Thoracic aorta (tissue), 2 donors: ENCODE measurements around the gene ZNF597. TPM values are rescaled to one million over a fixed set of nuclear protein-coding genes. Genes with fewer than 3 reads are reported as not detected.

Experiments used
- ATAC-seq: fragments of 150-250 bp; one replicate; pipeline ENCODE4 v1.8.0; 2017; ENCODE audit warnings: low read depth; ENCODE audit not compliant: insufficient number of reproducible peaks, low FRiP score
- DNase-seq: peaks from one replicate; pipeline ENCODE4 v3.0.0-alpha.2; 2020; ENCODE audit warnings: low spot score
- H3K27ac ChIP-seq, 2 donors: fragments of 200-600 bp; sonication (generic); 1 replicate in 1 of 2; 2 replicates in 1 of 2; pipeline ENCODE4 v1.5.1; 2016; ENCODE audit warnings: mild to moderate bottlenecking in 2 of 2, moderate library complexity in 2 of 2
- H3K27me3 ChIP-seq: fragments of 200-600 bp; sonication (generic); replicated peaks from 2 replicates; pipeline ENCODE4 v1.6.0; 2016; ENCODE audit warnings: mild to moderate bottlenecking; ENCODE audit not compliant: insufficient read depth
- H3K36me3 ChIP-seq: fragments of 200-600 bp; sonication (generic); one replicate; pipeline ENCODE4 v1.5.1; 2016
- H3K4me1 ChIP-seq, 2 donors: fragments of 200-600 bp; sonication (generic); 1 replicate in 1 of 2; 2 replicates in 1 of 2; pipeline versions ENCODE4 v1.5.1 to v1.6.0; 2016; ENCODE audit warnings: low read depth in 2 of 2, mild to moderate bottlenecking in 1 of 2; ENCODE audit not compliant: control insufficient read depth in 1 of 2
- H3K4me3 ChIP-seq: fragments of 200-600 bp; sonication (generic); 2 replicates; pipeline ENCODE4 v1.5.1; 2016; ENCODE audit warnings: mild to moderate bottlenecking
- H3K9me3 ChIP-seq: fragments of 200-600 bp; sonication (generic); 2 replicates; pipeline ENCODE4 v1.5.1; 2016
- CTCF ChIP-seq: fragments of 200-600 bp; sonication (generic); IDR thresholded peaks from one replicate; pipeline ENCODE4 v1.5.1; 2019; ENCODE audit warnings: antibody characterized with exemption
- total RNA-seq, 2 donors: library from RNA; depleted of rRNA; stranded (reverse); fragments of >200 nt; gene quantifications; one replicate each; pipeline versions ENCODE4 v1.1.0 to v1.2.3, GENCODE V29; 2016

Gene ZNF597
- 1 to 10 TPM; 2.3 to 6.2 TPM for total RNA-seq

GRCh38 chr16:3443108-3444031 lies at the start of gene ZNF597, which contains the start of gene NAA60:
Gene ZNF597, minus strand, starts transcription at chr16:3443504. Its CDS starts 351 bp downstream, at chr16:3443153.
Gene NAA60, plus strand, starts transcription at chr16:3443680. Its CDS starts 32,548 bp downstream, at chr16:3476228.
- Histone ChIP-seq H3K27me3 (no peaks in the 10 kb centered on the region), H3K4me1 (peaks cover 0 to 8% of the 10 kb centered on the region in 2 donors), H3K9me3 (peaks cover 6% of the 10 kb centered on the region), H3K4me3 (peak within 1 kb of the TSS; percentile 80), H3K36me3 (peaks cover 6% of the 10 kb centered on the region), H3K27ac (peak within 1 kb of the TSS; percentile 66 to 87)
- no peak for TF ChIP-seq CTCF
- DNase-seq (peak; percentile 45), ATAC-seq (peak; percentile 82)

GRCh38 chr16:3492356-3492755 lies 49.1 kb upstream of the ZNF597 start:
- no peak overlapping the region for H3K4me3 ChIP-seq
- no peaks in the 10 kb centered on the region for H3K27me3 ChIP-seq
- no peaks in the 10 kb centered on the region for H3K9me3 ChIP-seq
- TF ChIP-seq CTCF: no peak
- H3K36me3 ChIP-seq: peaks cover 7% of the 10 kb centered on the region
- ATAC-seq (no peak), DNase-seq (no peak)
- no peak overlapping the region for H3K27ac ChIP-seq
- no peaks in the 10 kb centered on the region for H3K4me1 ChIP-seq

GRCh38 chr16:3490911-3491629 lies 47.8 kb upstream of the ZNF597 start:
- no peak for TF ChIP-seq CTCF
- no peak for DNase-seq
- no peak overlapping the region for H3K4me3 ChIP-seq
- no peak for ATAC-seq
- H3K9me3 ChIP-seq: no peaks in the 10 kb centered on the region
- peaks cover 9% of the 10 kb centered on the region for H3K36me3 ChIP-seq
- H3K27me3 ChIP-seq: no peaks in the 10 kb centered on the region
- H3K27ac ChIP-seq: no peak overlapping the region
- H3K4me1 ChIP-seq: no peaks in the 10 kb centered on the region

GRCh38 chr16:3488801-3489200 lies 45.5 kb upstream of the ZNF597 start:
- no peak for TF ChIP-seq CTCF
- no peak overlapping the region for H3K4me3 ChIP-seq
- ATAC-seq: no peak

More at GRCh38 chr16:3488801-3489200, 45.5 kb upstream of the ZNF597 start:
- no peaks in the 10 kb centered on the region for H3K4me1 ChIP-seq
- no peak overlapping the region for H3K27ac ChIP-seq
- peaks cover 30% of the 10 kb centered on the region for H3K36me3 ChIP-seq
- H3K27me3 ChIP-seq: no peaks in the 10 kb centered on the region
- H3K9me3 ChIP-seq: no peaks in the 10 kb centered on the region
- DNase-seq: no peak
